GM12872 (cell line): ENCODE results near the gene BAIAP2L2.

Source experiments
- CTCF ChIP-seq: IDR thresholded peaks from 3 replicates; pipeline ENCODE4 v1.5.1; 2011; ENCODE audit warnings: low read depth, mild to moderate bottlenecking, low read length, moderate library complexity; ENCODE audit not compliant: insufficient read depth

Gene BAIAP2L2

GRCh38 chr22:38051900-38052862 is 58.3 kb downstream of the BAIAP2L2 start:
- peak; percentile 88 for TF ChIP-seq CTCF

GRCh38 chr22:38051261-38051660 is 59.2 kb downstream of the BAIAP2L2 start:
- no peak for TF ChIP-seq CTCF

- no peak for TF ChIP-seq CTCF
These were observed 59.8 kb downstream of the BAIAP2L2 start for GRCh38 chr22:38050720-38051119.

GRCh38 chr22:38049812-38050619 is 60.5 kb downstream of the BAIAP2L2 start:
- TF ChIP-seq CTCF = no peak

DNA sequence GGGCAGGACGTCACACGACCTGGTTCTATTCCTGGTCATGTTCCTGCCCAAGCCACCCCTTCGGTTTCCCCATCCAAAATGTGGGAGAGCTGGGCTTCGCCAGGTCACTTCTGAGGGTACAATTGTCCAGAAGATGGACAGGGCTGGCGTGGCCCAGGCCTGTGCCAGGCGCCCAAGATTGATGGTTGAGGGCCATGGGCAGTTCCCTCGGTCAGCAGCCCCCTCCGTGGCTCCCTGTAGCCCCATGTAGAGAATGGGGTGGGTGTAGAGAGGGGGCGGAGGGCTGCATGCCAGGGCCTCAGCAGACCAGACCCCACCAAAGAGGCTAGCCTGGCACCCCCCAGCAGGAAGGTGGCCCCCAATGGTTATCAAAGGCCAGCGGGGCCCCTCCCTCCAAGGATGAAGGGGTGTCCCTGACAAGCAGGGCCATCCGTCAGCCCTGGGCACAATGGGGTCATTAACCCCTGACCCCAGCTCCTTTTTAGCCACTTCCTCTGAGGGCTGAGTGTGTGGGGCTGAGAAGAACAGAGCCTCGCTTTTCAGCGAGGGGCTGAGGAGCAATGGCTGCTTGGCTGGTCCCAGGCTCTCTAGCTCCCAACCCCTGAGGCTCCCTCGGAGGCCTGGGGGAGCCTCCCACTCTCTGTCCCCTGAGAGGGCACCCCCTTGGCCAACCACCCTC is 64.3 kb downstream of the BAIAP2L2 start:
- TF ChIP-seq CTCF = no peak

DNA sequence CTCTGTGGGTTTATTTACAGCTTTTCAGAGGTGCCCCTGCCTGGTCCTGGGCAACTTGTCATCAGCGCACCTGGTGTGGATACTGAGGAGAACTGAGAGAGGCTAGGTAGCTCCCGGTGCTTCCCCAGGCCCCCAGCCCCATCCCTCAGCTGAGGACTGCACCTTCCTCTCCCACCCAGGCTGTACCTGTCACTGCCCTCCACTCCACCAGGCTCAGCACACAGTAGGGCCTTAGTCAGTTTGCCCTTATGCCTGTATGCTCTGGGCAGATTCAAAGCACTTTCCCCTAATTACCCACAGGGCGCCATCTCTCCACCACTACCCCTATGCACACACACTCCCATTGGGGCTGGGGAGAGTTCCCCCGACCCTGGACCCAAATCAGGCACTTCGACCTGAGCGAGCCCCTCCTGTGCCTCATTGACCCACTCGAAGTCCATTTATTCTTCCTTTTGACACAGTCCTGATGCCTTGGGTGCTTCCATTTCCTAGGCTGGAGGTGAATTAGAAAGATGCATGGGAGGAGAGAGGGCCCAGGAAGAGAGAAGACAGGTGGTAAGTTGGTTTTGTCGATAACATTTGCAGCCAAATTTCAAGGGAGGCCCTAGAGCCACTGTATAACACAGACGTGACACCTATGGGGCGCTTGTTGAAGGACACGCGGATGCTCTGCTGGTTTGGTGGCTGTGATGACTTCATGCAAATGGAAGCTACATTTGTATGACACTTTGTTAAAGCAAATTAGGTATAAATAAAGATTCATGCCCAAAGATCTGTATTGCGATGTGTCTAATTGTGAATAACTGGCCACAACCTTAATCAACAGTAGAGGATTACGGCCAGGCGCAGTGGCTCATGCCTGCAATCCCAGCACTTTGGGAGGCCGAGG is 67.1 kb downstream of the BAIAP2L2 start:
- TF ChIP-seq CTCF = no peak
